Activated B cell treated with CpG ODN at 0.5 μM for 24 hours (primary cell): ENCODE results near the gene DACT2. TPM values are rescaled to one million over a fixed set of nuclear protein-coding genes. Genes with fewer than 3 reads are reported as not detected.

Experiments used
- ATAC-seq: fragments of 200-7000 bp; cut with Tn5 transposase; one replicate; pipeline ENCODE4 v1.10.0; 2021; ENCODE audit warnings: low read depth, mild to moderate bottlenecking, moderate library complexity
- CTCF ChIA-PET: fragments of 350-600 bp; sonication (Branson Sonifier 250); formaldehyde crosslinking; loops from one replicate; lab custom pipeline; 2021; ENCODE audit warnings: antibody characterized with exemption; lab: Charles Lee
- POLR2A ChIA-PET: fragments of 350-600 bp; sonication (Branson Sonifier 250); formaldehyde crosslinking; loops from one replicate; lab custom pipeline; 2021; ENCODE audit warnings: antibody characterized with exemption; lab: Charles Lee
- DNase-seq: peaks from one replicate; pipeline ENCODE4 v3.0.0; 2022
- H3K27ac Mint-ChIP-seq: one replicate; pipeline ENCODE4 v1.8.0; 2020; ENCODE audit warnings: mixed read lengths
- H3K27me3 Mint-ChIP-seq: one replicate; pipeline ENCODE4 v1.8.0; 2021; ENCODE audit warnings: mixed read lengths
- H3K36me3 Mint-ChIP-seq: one replicate; pipeline ENCODE4 v1.8.0; 2021; ENCODE audit warnings: low read depth, mixed read lengths
- H3K4me1 Mint-ChIP-seq: one replicate; pipeline ENCODE4 v1.8.0; 2021; ENCODE audit warnings: mixed read lengths
- H3K4me3 Mint-ChIP-seq: one replicate; pipeline ENCODE4 v1.8.0; 2020; ENCODE audit warnings: mild to moderate bottlenecking, mixed read lengths
- H3K9me3 Mint-ChIP-seq: one replicate; pipeline ENCODE4 v1.8.0; 2020; ENCODE audit warnings: mixed read lengths
- intact Hi-C: fragments of 100-400 bp; cut with micrococcal nuclease; formaldehyde crosslinking; loops from one replicate; pipeline ENCODE4 v1.15.1; 2024
- total RNA-seq: library from RNA; stranded (reverse); gene quantifications from 2 replicates; pipeline ENCODE4 v1.2.3, GENCODE V29; 2022
- TF ChIP-seq, protein P1 (sequence below): fragments of 200-600 bp; IDR thresholded peaks from one replicate; pipeline ENCODE4 v1.8.0; 2022; ENCODE audit warnings: antibody characterized with exemption, mild to moderate bottlenecking

The DACT2 gene
- total RNA-seq, 1 donor from 2014 or later = not detected

- no peak overlapping the region for H3K4me3 Mint-ChIP-seq
- peaks cover 3% of the 10 kb centered on the region for H3K9me3 Mint-ChIP-seq
- ChIA-PET POLR2A (no interaction called here), CTCF (no interaction called here)
- no peak overlapping the region for H3K27ac Mint-ChIP-seq
- no peak for DNase-seq
- H3K27me3 Mint-ChIP-seq = no peaks in the 10 kb centered on the region
- ATAC-seq = no peak
- no peaks in the 10 kb centered on the region for H3K36me3 Mint-ChIP-seq
- TF ChIP-seq, protein P1, sequence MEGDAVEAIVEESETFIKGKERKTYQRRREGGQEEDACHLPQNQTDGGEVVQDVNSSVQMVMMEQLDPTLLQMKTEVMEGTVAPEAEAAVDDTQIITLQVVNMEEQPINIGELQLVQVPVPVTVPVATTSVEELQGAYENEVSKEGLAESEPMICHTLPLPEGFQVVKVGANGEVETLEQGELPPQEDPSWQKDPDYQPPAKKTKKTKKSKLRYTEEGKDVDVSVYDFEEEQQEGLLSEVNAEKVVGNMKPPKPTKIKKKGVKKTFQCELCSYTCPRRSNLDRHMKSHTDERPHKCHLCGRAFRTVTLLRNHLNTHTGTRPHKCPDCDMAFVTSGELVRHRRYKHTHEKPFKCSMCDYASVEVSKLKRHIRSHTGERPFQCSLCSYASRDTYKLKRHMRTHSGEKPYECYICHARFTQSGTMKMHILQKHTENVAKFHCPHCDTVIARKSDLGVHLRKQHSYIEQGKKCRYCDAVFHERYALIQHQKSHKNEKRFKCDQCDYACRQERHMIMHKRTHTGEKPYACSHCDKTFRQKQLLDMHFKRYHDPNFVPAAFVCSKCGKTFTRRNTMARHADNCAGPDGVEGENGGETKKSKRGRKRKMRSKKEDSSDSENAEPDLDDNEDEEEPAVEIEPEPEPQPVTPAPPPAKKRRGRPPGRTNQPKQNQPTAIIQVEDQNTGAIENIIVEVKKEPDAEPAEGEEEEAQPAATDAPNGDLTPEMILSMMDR = no peak
- no peaks in the 10 kb centered on the region for H3K4me1 Mint-ChIP-seq
- intact Hi-C loops = no loop called here
Observed at GRCh38 chr6:168355716-168356522, 36.3 kb upstream of the DACT2 start.

GRCh38 chr6:168354338-168354737, 34.8 kb upstream of the DACT2 start:
- intact Hi-C loops = no loop called here

DNA sequence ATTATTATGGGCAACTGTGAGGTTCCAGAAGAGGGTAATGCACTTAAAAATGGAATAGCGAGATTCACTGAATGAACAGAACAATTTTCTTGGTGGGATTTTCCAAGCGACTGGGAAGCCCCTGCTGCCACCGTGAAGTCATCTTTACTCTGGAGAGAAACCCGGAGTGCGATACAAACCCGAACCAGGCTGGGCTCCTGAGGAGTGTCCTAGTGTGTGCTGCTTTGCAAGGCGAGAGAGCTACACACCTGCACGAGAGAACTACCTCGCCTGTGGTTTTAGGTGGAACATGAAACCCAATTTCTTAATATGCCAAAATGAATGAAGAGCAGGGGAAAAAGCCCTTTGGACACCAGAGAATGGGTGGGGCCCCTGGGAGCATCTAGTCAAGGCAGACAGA, 33.5 kb upstream of the DACT2 start:
- H3K4me1 Mint-ChIP-seq = no peaks in the 10 kb centered on the region
- no peak overlapping the region for H3K27ac Mint-ChIP-seq
- intact Hi-C loops = no loop called here
- POLR2A ChIA-PET = no interaction called here
- TF ChIP-seq, protein P1 = no peak
- no peak overlapping the region for H3K4me3 Mint-ChIP-seq
- ATAC-seq (no peak), DNase-seq (no peak)
- no peaks in the 10 kb centered on the region for H3K27me3 Mint-ChIP-seq
- CTCF ChIA-PET = no interaction called here
- H3K36me3 Mint-ChIP-seq = no peaks in the 10 kb centered on the region
- peaks cover 10% of the 10 kb centered on the region for H3K9me3 Mint-ChIP-seq

More at GRCh38 chr6:168354338-168354737, 34.8 kb upstream of the DACT2 start:
- Mint-ChIP-seq H3K36me3 (no peaks in the 10 kb centered on the region), H3K4me3 (no peak overlapping the region), H3K27me3 (no peaks in the 10 kb centered on the region), H3K4me1 (no peaks in the 10 kb centered on the region), H3K27ac (no peak overlapping the region), H3K9me3 (peaks cover 10% of the 10 kb centered on the region)
- POLR2A ChIA-PET = no interaction called here
- CTCF ChIA-PET = no interaction called here
- DNase-seq (no peak), ATAC-seq (no peak)
- TF ChIP-seq, protein P1 = no peak

GRCh38 chr6:168352096-168352495, 32.5 kb upstream of the DACT2 start:
- no peak overlapping the region for H3K4me3 Mint-ChIP-seq
- intact Hi-C loops = no loop called here
- ChIA-PET POLR2A (no interaction called here), CTCF (no interaction called here)
- TF ChIP-seq, protein P1 = no peak
- no peak for DNase-seq
- H3K27ac Mint-ChIP-seq = no peak overlapping the region
- H3K9me3 Mint-ChIP-seq = peaks cover 10% of the 10 kb centered on the region
- no peak for ATAC-seq
- H3K27me3 Mint-ChIP-seq = peaks cover 3% of the 10 kb centered on the region
- H3K4me1 Mint-ChIP-seq = no peaks in the 10 kb centered on the region
- H3K36me3 Mint-ChIP-seq = no peaks in the 10 kb centered on the region

DNA sequence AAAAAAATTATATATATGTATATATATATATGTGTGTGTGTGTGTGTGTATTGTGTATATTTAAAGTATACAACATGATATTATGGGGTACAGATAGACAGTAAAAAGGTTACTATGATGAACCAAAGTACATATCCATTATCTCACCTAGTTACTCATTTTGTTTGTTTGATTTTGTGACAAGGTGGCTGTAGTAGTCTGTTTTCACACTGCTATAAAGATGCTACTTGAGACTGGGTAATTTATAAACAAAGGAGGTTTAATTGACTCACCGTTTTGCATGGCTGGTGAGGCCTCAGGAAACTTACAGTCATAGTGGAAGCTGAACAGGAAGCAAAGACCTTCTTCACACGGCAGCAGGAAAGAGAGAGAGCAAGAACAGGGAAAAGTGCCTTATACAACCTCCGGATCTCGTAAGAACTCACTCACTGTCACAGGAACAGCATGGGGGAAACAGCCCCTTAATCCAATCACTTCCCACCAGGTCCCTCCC, 30.2 kb upstream of the DACT2 start:
- no peak overlapping the region for H3K4me3 Mint-ChIP-seq
- ChIA-PET CTCF (no interaction called here), POLR2A (no interaction called here)
- H3K27me3 Mint-ChIP-seq = peaks cover 7% of the 10 kb centered on the region
- TF ChIP-seq, protein P1 = no peak
- no peak overlapping the region for H3K27ac Mint-ChIP-seq
- no peaks in the 10 kb centered on the region for H3K4me1 Mint-ChIP-seq
- ATAC-seq = no peak
- no peaks in the 10 kb centered on the region for H3K36me3 Mint-ChIP-seq
- intact Hi-C loops = no loop called here
- no peak for DNase-seq
- H3K9me3 Mint-ChIP-seq = peaks cover 10% of the 10 kb centered on the region
